K562 (cell line): Measurements from ENCODE around the gene ATP13A5. TPM values are rescaled to one million over a fixed set of nuclear protein-coding genes. Genes with fewer than 3 reads are reported as not detected.

Source experiments
- ATAC-seq: fragments of 200-7000 bp; cut with Tn5 transposase; 3 replicates; pipeline ENCODE4 v1.9.1; 2020; ENCODE audit warnings: moderate library complexity
- BruUV-seq: library from RNA; stranded (reverse); fragments of 400-500 nt; replicated peaks from 2 replicates; lab custom pipeline; 2021; lab: Mats Ljungman, UMichigan
- CTCF ChIA-PET: fragments of 300-600 bp; formaldehyde crosslinking; extraction: SDS; loops from one replicate; lab custom pipeline; 2021; ENCODE audit warnings: low intra/inter-chr PET ratio; lab: Yijun Ruan, JAX
- POLR2A ChIA-PET: fragments of 300-600, 350-650 bp; sonication (Branson Sonifier 250); formaldehyde crosslinking; extraction: SDS; loops from one replicate; lab custom pipeline; 2021; ENCODE audit warnings: antibody characterized with exemption, inconsistent platforms; lab: Yijun Ruan, JAX
- DNase-seq, 4 experiments: peaks; one replicate each; pipeline versions ENCODE4 v3.0.0 to v3.0.0-alpha.2; 2011 to 2018; ENCODE audit warnings: low spot score in 3 of 4, mixed read lengths in 3 of 4; ENCODE audit errors: extremely low read depth in 1 of 4
- FAIRE-seq: peaks from 2 replicates; lab custom pipeline; 2011; peaks lifted over from hg19 to GRCh38; lab: Jason Lieb, UNC
- H2AFZ ChIP-seq: 2 replicates; pipeline ENCODE4 v1.6.0; 2011; ENCODE audit warnings: low read depth, low read length, control low read depth, inconsistent platforms
- H3K27ac ChIP-seq: fragments of 200-600 bp; 3 replicates; pipeline ENCODE4 v1.8.0; 2011; ENCODE audit warnings: low read depth, mild to moderate bottlenecking, control low read depth, inconsistent platforms, low read length, moderate library complexity, mixed read lengths; ENCODE audit errors: extremely low read depth
- H3K27me3 ChIP-seq, 2 experiments: fragments of 300-600 bp in 1 of 2; 2 replicates in 1 of 2; 3 replicates in 1 of 2; pipeline versions ENCODE4 v1.6.0 to v1.8.0; 2011; ENCODE audit warnings: inconsistent platforms in 2 of 2, low read length in 2 of 2, mild to moderate bottlenecking in 1 of 2, mixed read lengths in 1 of 2, moderate library complexity in 1 of 2; ENCODE audit not compliant: control insufficient read depth in 2 of 2, insufficient read depth in 2 of 2
- H3K36me3 ChIP-seq: fragments of 300-600 bp; 3 replicates; pipeline ENCODE4 v1.8.0; 2011; ENCODE audit warnings: mild to moderate bottlenecking, low read length, inconsistent platforms; ENCODE audit not compliant: control insufficient read depth, insufficient read depth
- H3K4me1 ChIP-seq, 2 experiments: fragments of 200-600 bp in 1 of 2; replicated peaks in 1 of 2; 2 replicates in 1 of 2; 3 replicates in 1 of 2; pipeline versions ENCODE4 v1.5.1 to v1.8.0; 2011; ENCODE audit warnings: inconsistent platforms in 2 of 2, low read length in 2 of 2, mild to moderate bottlenecking in 1 of 2, mixed read lengths in 1 of 2, moderate library complexity in 1 of 2; ENCODE audit not compliant: control insufficient read depth in 2 of 2, insufficient read depth in 2 of 2
- H3K4me2 ChIP-seq: 2 replicates; pipeline ENCODE4 v1.6.1; 2011; ENCODE audit warnings: low read length, control low read depth, inconsistent platforms, mixed read lengths; ENCODE audit not compliant: insufficient read depth
- H3K4me3 ChIP-seq: fragments of 200-600 bp; sonication (generic), shearing (Covaris generic); 2 replicates; pipeline ENCODE4 v1.5.1; 2016; ENCODE audit warnings: control low read depth, inconsistent platforms
- H3K79me2 ChIP-seq: fragments of 200-600 bp; 3 replicates; pipeline ENCODE4 v1.8.0; 2011; ENCODE audit warnings: low read length, inconsistent platforms; ENCODE audit not compliant: control insufficient read depth, insufficient read depth
- H3K9ac ChIP-seq, 2 experiments: 2 replicates each; pipeline versions ENCODE4 v1.6.0 to v1.6.1; 2011; ENCODE audit warnings: low read depth in 2 of 2, low read length in 2 of 2, control low read depth in 1 of 2, inconsistent platforms in 1 of 2, mild to moderate bottlenecking in 1 of 2, mixed read lengths in 1 of 2; ENCODE audit not compliant: insufficient read depth in 1 of 2
- H3K9me1 ChIP-seq: one replicate; pipeline ENCODE4 v1.6.0; 2011; ENCODE audit warnings: inconsistent platforms, mild to moderate bottlenecking, low read length, moderate library complexity; ENCODE audit not compliant: control insufficient read depth, insufficient read depth
- H3K9me3 ChIP-seq: replicated peaks from 2 replicates; pipeline ENCODE4 v1.5.1; 2011; ENCODE audit warnings: low read depth, low read length, inconsistent platforms; ENCODE audit not compliant: control insufficient read depth, insufficient read depth
- H4K20me1 ChIP-seq: replicated peaks from 2 replicates; pipeline ENCODE4 v1.6.1; 2011; ENCODE audit warnings: low read length, inconsistent platforms, mixed read lengths; ENCODE audit not compliant: control insufficient read depth, insufficient read depth
- BRD9 ChIP-seq: fragments of 450-650 bp; IDR thresholded peaks from 2 replicates; pipeline ENCODE4 v1.6.1; 2018; ENCODE audit warnings: low read depth; ENCODE audit not compliant: partially characterized antibody
- CBX1 ChIP-seq: sonication (generic); IDR thresholded peaks from 2 replicates; pipeline ENCODE4 v1.6.1; 2016; ENCODE audit warnings: antibody characterized with exemption, low read depth, mild to moderate bottlenecking
- CXXC5 ChIP-seq: fragments of 250-450 bp; sonication (Bioruptor Pico); IDR thresholded peaks from 2 replicates; pipeline ENCODE4 v1.8.0; 2022; ENCODE audit warnings: inconsistent platforms, mild to moderate bottlenecking, moderate library complexity
- ESRRB ChIP-seq: fragments of 250-450 bp; sonication (Bioruptor Pico); IDR thresholded peaks from 2 replicates; pipeline ENCODE4 v1.5.0; 2020; ENCODE audit warnings: mild to moderate bottlenecking, moderate library complexity, borderline replicate concordance
- HMGN3 ChIP-seq: IDR thresholded peaks from 2 replicates; pipeline ENCODE4 v1.6.1; 2011; ENCODE audit warnings: borderline replicate concordance, low read depth, mild to moderate bottlenecking, mixed read lengths, low read length; ENCODE audit not compliant: insufficient read length; ENCODE audit errors: extremely low read depth
- HNRNPLL ChIP-seq: fragments of 200-400 bp; formaldehyde crosslinking; IDR thresholded peaks from 2 replicates; pipeline ENCODE4 v1.6.1; 2017; ENCODE audit warnings: low read length, low read depth, mild to moderate bottlenecking; ENCODE audit not compliant: poor library complexity, severe bottlenecking
- NCOR1 ChIP-seq: fragments of 450-650 bp; IDR thresholded peaks from 2 replicates; pipeline ENCODE4 v1.6.1; 2016; ENCODE audit warnings: mild to moderate bottlenecking, moderate library complexity
- NFIC ChIP-seq: fragments of 450-650 bp; IDR thresholded peaks from 2 replicates; pipeline ENCODE4 v1.6.1; 2017; ENCODE audit warnings: mild to moderate bottlenecking, inconsistent platforms
- NFRKB ChIP-seq: fragments of 450-650 bp; IDR thresholded peaks from 2 replicates; pipeline ENCODE4 v1.6.1; 2016; ENCODE audit warnings: low read depth
- NRF1 ChIP-seq, 2 experiments: fragments of 450-650 bp; IDR thresholded peaks in 1 of 2; conservative IDR thresholded peaks in 1 of 2; 2 replicates each; pipeline ENCODE4 v1.6.1; 2014; ENCODE audit warnings: mild to moderate bottlenecking in 2 of 2
- POLR2G ChIP-seq: fragments of 200-400 bp; formaldehyde crosslinking; IDR thresholded peaks from 2 replicates; pipeline ENCODE4 v1.6.1; 2017; ENCODE audit warnings: low read depth, mild to moderate bottlenecking, antibody characterized with exemption, low read length, moderate library complexity
- SNRNP70 ChIP-seq: fragments of 200-400 bp; formaldehyde crosslinking; optimal IDR thresholded peaks from 2 replicates; pipeline ENCODE3; 2017; ENCODE audit warnings: low read depth, low read length
- ZFP1 ChIP-seq: fragments of 450-650 bp; formaldehyde crosslinking; IDR thresholded peaks from 2 replicates; pipeline ENCODE4 v1.4.0; 2020; ENCODE audit warnings: mild to moderate bottlenecking, mixed read lengths
- ZNF324 ChIP-seq: fragments of 250-450 bp; sonication (Bioruptor Pico); IDR thresholded peaks from 2 replicates; pipeline ENCODE4 v1.4.0; 2020; ENCODE audit warnings: mild to moderate bottlenecking
- ZNF384 ChIP-seq: IDR thresholded peaks from 2 replicates; pipeline ENCODE4 v1.6.1; 2012; ENCODE audit warnings: low read depth, low read length, improper control_type of control experiment
- WGBS: fragments of 100-300 bp; shearing (Covaris generic); methylation state at CpG from one replicate; pipeline ENCODE4 v1.1.6; 2016; ENCODE audit warnings: low coverage, mixed read lengths; ENCODE audit not compliant: insufficient coverage; ENCODE audit errors: missing lambda C conversion rate; 5-methylcytosine and 5-hydroxymethylcytosine counted together
- in situ Hi-C: fragments of 300-500 bp; cut with MboI; formaldehyde crosslinking; loops from 4 replicates; pipeline ENCODE4 v1.15.0; 2018; ENCODE audit warnings: inconsistent platforms, mixed read lengths
- intact Hi-C: fragments of 100-400 bp; cut with micrococcal nuclease; formaldehyde crosslinking; loops from 2 replicates; pipeline ENCODE4 v1.14.2; 2022
- polyA plus RNA-seq, 8 experiments: library from polyadenylated mRNA; depleted of rRNA in 4 of 8; stranded (reverse) in 5 of 8; unstranded in 3 of 8; fragments of >200 nt; fragmentation: Nextera tagmentation in 2 of 8; fragmentation: Illumina TruSeq in 1 of 8; extraction: Ambion mirVana in 2 of 8; extraction: Trizol in 1 of 8; gene quantifications; 2 replicates each; pipeline versions ENCODE4 v1.2.1 to v1.2.3, GENCODE V29; 2011 to 2014; ENCODE audit warnings: inconsistent platforms in 1 of 8, missing spikeins in 1 of 8
- total RNA-seq, 7 experiments: library from RNA; depleted of rRNA in 6 of 7; stranded (reverse); fragments of >200 nt in 6 of 7; fragmentation: Illumina TruSeq in 2 of 7; extraction: Trizol in 2 of 7; gene quantifications; 2 replicates each; pipeline versions ENCODE4 v1.2.1 to v1.2.3, GENCODE V29; 2011 to 2021; ENCODE audit warnings: low replicate concordance in 1 of 7
- TF ChIP-seq, protein P1 (sequence below): fragments of 450-650 bp; formaldehyde crosslinking; IDR thresholded peaks from 2 replicates; pipeline ENCODE4 v1.4.0; 2022; ENCODE audit warnings: mild to moderate bottlenecking, moderate library complexity
- TF ChIP-seq, protein P2 (sequence below), 2 experiments: IDR thresholded peaks; 2 replicates each; pipeline ENCODE4 v1.6.1; 2011; ENCODE audit warnings: borderline replicate concordance in 1 of 2, control low read depth in 1 of 2, low read depth in 1 of 2, low read length in 1 of 2, mild to moderate bottlenecking in 1 of 2, mixed read lengths in 1 of 2, moderate library complexity in 1 of 2; ENCODE audit not compliant: insufficient read depth in 1 of 2, insufficient read length in 1 of 2, poor library complexity in 1 of 2, severe bottlenecking in 1 of 2; ENCODE audit errors: extremely low read depth in 1 of 2
- TF ChIP-seq, protein P3 (sequence below), 3 experiments: fragments of 200-800 bp in 1 of 3; sonication (Bioruptor generic) in 1 of 3; sonication (generic) in 1 of 3; formaldehyde crosslinking in 1 of 3; IDR thresholded peaks; 2 replicates each; pipeline versions ENCODE4 v1.6.1 to v1.8.0; 2016 to 2022; ENCODE audit warnings: mild to moderate bottlenecking in 2 of 3, missing compliant biosample characterization in 2 of 3, missing genetic modification characterization in 2 of 3, missing genetic modification reagents in 1 of 3

The ATP13A5 gene
- total and polyA plus RNA-seq, 9 of the 15 experiments (the other 6 are each of a cell fraction or from before 2014, with no cell fraction given) = not detected

DNA sequence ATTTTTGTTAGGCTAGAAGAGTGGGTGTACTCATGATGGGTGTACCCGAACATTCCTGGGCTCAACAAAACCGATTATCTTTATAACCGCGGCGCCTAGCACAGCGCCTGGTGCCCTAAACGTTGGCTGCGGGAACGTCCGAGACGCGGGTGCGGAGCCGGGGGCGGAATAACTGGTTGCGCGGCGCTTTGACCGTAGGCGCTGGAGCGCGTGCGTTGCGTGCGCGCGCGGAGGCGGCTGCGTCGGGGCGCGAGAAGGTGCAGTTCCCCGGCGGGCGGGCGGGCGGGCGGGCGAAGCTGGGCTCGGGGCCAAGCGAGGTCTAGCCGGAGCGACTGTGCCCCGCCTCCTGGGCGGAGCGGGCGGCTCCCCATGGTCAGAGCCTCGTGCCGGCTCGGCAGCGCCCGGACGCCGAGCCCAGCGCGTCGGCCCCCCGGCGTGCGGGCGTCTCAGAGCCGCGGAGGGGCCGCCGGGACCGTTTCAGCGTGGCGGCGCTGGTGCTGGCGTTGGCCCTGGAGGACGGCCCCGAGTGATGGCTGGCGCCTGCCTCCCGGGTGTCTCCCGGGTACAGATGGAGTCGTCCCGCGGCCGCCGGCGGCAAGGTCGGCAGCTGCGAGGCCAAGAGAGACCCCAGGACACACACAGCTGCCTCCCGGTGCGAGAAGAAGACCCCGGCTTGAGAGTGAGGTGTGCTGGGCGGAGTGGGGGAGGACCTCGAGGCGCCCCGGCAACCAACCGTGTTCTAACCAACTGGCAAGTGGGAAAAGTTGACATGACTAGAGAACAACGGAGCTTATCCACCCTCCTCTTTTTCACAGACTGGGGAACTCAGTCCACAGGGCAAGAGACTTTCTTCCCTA is 137.5 kb downstream of the ATP13A5 start, which contains the start of gene PLAAT1:
Gene PLAAT1, plus strand, starts transcription at position 373 of the 857 bp plus-strand sequence. CDS start 14,429 bp downstream, outside the sequence.
- Histone ChIP-seq H3K4me1 (peaks cover 0 to 10% of the 10 kb centered on the region in 2 experiments; a peak in 1 of 5 replicates), H4K20me1 (no peaks in the 10 kb centered on the region), H3K27ac (peak within 1 kb of the TSS; percentile 35; the same call in 1 of the 3 replicates), H3K79me2 (no peaks in the 10 kb centered on the region), H3K4me3 (peak within 1 kb of the TSS; percentile 36), H2AFZ (peak within 1 kb of the TSS; percentile 85), H3K4me2 (peak within 1 kb of the TSS; percentile 72), H3K9me3 (no peaks in the 10 kb centered on the region), H3K36me3 (no peaks in the 10 kb centered on the region), H3K9me1 (no peaks in the 10 kb centered on the region), H3K27me3 (no peaks in the 10 kb centered on the region; a peak in 2 of 5 replicates), H3K9ac (peak within 1 kb of the TSS; percentile 6 to 88; a peak in 3 of 4 replicates)
- intact Hi-C loops = no loop called here
- 1% methylated on average over 35 of the region's 93 CpGs for WGBS
- ChIA-PET CTCF (no interaction called here), POLR2A (no interaction called here)
- no TSS peak for BruUV-seq
- FAIRE-seq (no peak), DNase-seq (peak; percentile 76 to 88 (median 78)), ATAC-seq (peak; percentile 95)
- in situ Hi-C loops = no loop called here
- no peak for TF ChIP-seq SNRNP70
- peak; percentile 90 for TF ChIP-seq HNRNPLL
- no peak for TF ChIP-seq ZFP1 (CRISPR knock-in tag)
- TF ChIP-seq CBX1 = no peak
- no peak for TF ChIP-seq BRD9
- no peak for TF ChIP-seq NFIC
- no peak for TF ChIP-seq ZNF324 (CRISPR knock-in tag)
- no peak for TF ChIP-seq ESRRB
- no peak for TF ChIP-seq NFRKB
- TF ChIP-seq, protein P1, sequence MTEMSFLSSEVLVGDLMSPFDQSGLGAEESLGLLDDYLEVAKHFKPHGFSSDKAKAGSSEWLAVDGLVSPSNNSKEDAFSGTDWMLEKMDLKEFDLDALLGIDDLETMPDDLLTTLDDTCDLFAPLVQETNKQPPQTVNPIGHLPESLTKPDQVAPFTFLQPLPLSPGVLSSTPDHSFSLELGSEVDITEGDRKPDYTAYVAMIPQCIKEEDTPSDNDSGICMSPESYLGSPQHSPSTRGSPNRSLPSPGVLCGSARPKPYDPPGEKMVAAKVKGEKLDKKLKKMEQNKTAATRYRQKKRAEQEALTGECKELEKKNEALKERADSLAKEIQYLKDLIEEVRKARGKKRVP (CRISPR knock-in tag) = no peak
- TF ChIP-seq, protein P2, sequence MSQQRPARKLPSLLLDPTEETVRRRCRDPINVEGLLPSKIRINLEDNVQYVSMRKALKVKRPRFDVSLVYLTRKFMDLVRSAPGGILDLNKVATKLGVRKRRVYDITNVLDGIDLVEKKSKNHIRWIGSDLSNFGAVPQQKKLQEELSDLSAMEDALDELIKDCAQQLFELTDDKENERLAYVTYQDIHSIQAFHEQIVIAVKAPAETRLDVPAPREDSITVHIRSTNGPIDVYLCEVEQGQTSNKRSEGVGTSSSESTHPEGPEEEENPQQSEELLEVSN (IDR thresholded peaks at IDR 0.05; ENCODE audit: borderline replicate concordance in 1 of 2, extremely low read depth in 1 of 2, insufficient read depth in 1 of 2, insufficient read length in 1 of 2, low read depth in 1 of 2, low read length in 1 of 2, poor library complexity in 1 of 2, severe bottlenecking in 1 of 2) = peak; percentile 28 to 96
- TF ChIP-seq NCOR1 = no peak
- TF ChIP-seq, protein P3, sequence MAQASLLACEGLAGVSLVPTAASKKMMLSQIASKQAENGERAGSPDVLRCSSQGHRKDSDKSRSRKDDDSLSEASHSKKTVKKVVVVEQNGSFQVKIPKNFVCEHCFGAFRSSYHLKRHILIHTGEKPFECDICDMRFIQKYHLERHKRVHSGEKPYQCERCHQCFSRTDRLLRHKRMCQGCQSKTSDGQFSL (CRISPR knock-in tag; IDR thresholded peaks at IDR 0.05) = no peak
- TF ChIP-seq, protein P3 (tag; IDR thresholded peaks at IDR 0.05) = no peak
- peak; percentile 20 for TF ChIP-seq HMGN3
- no peak for TF ChIP-seq ZNF384
- 0 out of 2 replicates have a peak, but pooled peaks have one; percentile 27 for TF ChIP-seq CXXC5 (CRISPR knock-in tag)
- peak; percentile 58 to 67 for TF ChIP-seq NRF1 (conservative IDR thresholded peaks at IDR 0.05 in 1 of 2, IDR thresholded peaks at IDR 0.05 in 1 of 2)
- peak; percentile 58 for TF ChIP-seq POLR2G
